Effector memory CD8-positive, alpha-beta T cell (primary cell): ENCODE results near the gene LSM14B.
A peak's percentile ranks its signal among the peaks of the same experiment; 100 is the strongest.

ENCODE experiments used
- ATAC-seq: fragments of 150-1000 bp; cut with Tn5 transposase; replicated peaks from 2 replicates; pipeline ENCODE4 v1.10.0; 2021; ENCODE audit warnings: mild to moderate bottlenecking, moderate library complexity
- DNase-seq, 3 experiments: peaks; one replicate each; pipeline ENCODE4 v3.0.0; 2021
- H3K27ac Mint-ChIP-seq, 2 donors: one replicate each; pipeline ENCODE4 v1.8.0; 2022; ENCODE audit warnings: mild to moderate bottlenecking in 2 of 2, mixed read lengths in 2 of 2, moderate library complexity in 2 of 2
- H3K27me3 Mint-ChIP-seq, 2 donors: one replicate each; pipeline ENCODE4 v1.8.0; 2022; ENCODE audit warnings: mixed read lengths in 2 of 2
- H3K36me3 Mint-ChIP-seq: one replicate; pipeline ENCODE4 v1.8.0; 2022; ENCODE audit warnings: mild to moderate bottlenecking, moderate library complexity, mixed read lengths; ENCODE audit not compliant: insufficient read depth
- H3K4me1 Mint-ChIP-seq, 2 donors: one replicate each; pipeline ENCODE4 v1.8.0; 2022; ENCODE audit warnings: low read depth in 2 of 2, mixed read lengths in 2 of 2
- H3K4me3 Mint-ChIP-seq, 2 donors: one replicate each; pipeline ENCODE4 v1.8.0; 2022; ENCODE audit warnings: mild to moderate bottlenecking in 2 of 2, mixed read lengths in 2 of 2, moderate library complexity in 2 of 2
- H3K9me3 Mint-ChIP-seq, 2 donors: one replicate each; pipeline ENCODE4 v1.8.0; 2022; ENCODE audit warnings: mixed read lengths in 2 of 2

LSM14B gene

GRCh38 chr20:62131560-62132320 lies 9.5 kb downstream of the LSM14B start:
- ATAC-seq: no peak
- Mint-ChIP-seq H3K9me3 (no peaks in the 10 kb centered on the region), H3K27me3 (no peaks in the 10 kb centered on the region), H3K36me3 (peaks cover 66% of the 10 kb centered on the region), H3K4me1 (peaks cover 19 to 23% of the 10 kb centered on the region in 2 donors), H3K27ac (peak overlapping the region; percentile 84 to 89), H3K4me3 (peak overlapping the region; percentile 43 to 46)
- DNase-seq: no peak

GRCh38 chr20:62132421-62132820 lies 10.1 kb downstream of the LSM14B start:
- no peaks in the 10 kb centered on the region for H3K27me3 Mint-ChIP-seq
- H3K9me3 Mint-ChIP-seq: no peaks in the 10 kb centered on the region
- ATAC-seq: no peak
- peaks cover 21 to 23% of the 10 kb centered on the region in 2 donors for H3K4me1 Mint-ChIP-seq
- peaks cover 72% of the 10 kb centered on the region for H3K36me3 Mint-ChIP-seq
- peak overlapping the region; percentile 84 to 89 for H3K27ac Mint-ChIP-seq
- DNase-seq: no peak
- H3K4me3 Mint-ChIP-seq: peak overlapping the region; percentile 43 to 46

- H3K4me3 Mint-ChIP-seq: peak overlapping the region in 1 of 2 donors; percentile 34
- peak overlapping the region; percentile 84 to 89 for H3K27ac Mint-ChIP-seq
- H3K9me3 Mint-ChIP-seq: no peaks in the 10 kb centered on the region
Observed at GRCh38 chr20:62133051-62133845, 11.0 kb downstream of the LSM14B start.

GRCh38 chr20:62133864-62134263 lies 11.6 kb downstream of the LSM14B start:
- peaks cover 19 to 25% of the 10 kb centered on the region in 2 donors for H3K4me1 Mint-ChIP-seq
- peak overlapping the region in 1 of 2 donors; percentile 23 for H3K4me3 Mint-ChIP-seq
- H3K27ac Mint-ChIP-seq: peak overlapping the region; percentile 84 to 89
- H3K36me3 Mint-ChIP-seq: peaks cover 77% of the 10 kb centered on the region
- H3K27me3 Mint-ChIP-seq: no peaks in the 10 kb centered on the region
- ATAC-seq: no peak
- no peaks in the 10 kb centered on the region for H3K9me3 Mint-ChIP-seq
- no peak for DNase-seq

More at GRCh38 chr20:62133051-62133845, 11.0 kb downstream of the LSM14B start:
- DNase-seq (no peak), ATAC-seq (no peak)
- H3K4me1 Mint-ChIP-seq: peaks cover 21 to 24% of the 10 kb centered on the region in 2 donors
- H3K27me3 Mint-ChIP-seq: no peaks in the 10 kb centered on the region
- peaks cover 77% of the 10 kb centered on the region for H3K36me3 Mint-ChIP-seq

- Mint-ChIP-seq H3K27me3 (no peaks in the 10 kb centered on the region), H3K36me3 (peaks cover 87% of the 10 kb centered on the region), H3K4me3 (no peak overlapping the region), H3K4me1 (peaks cover 19 to 25% of the 10 kb centered on the region in 2 donors), H3K9me3 (no peaks in the 10 kb centered on the region), H3K27ac (peak overlapping the region; percentile 84 to 89)
- ATAC-seq (no peak), DNase-seq (no peak)
Observed at GRCh38 chr20:62134735-62135231, 12.5 kb downstream of the LSM14B start.

GRCh38 chr20:62135573-62136266 lies 13.4 kb downstream of the LSM14B start:
- H3K4me3 Mint-ChIP-seq: no peak overlapping the region
- DNase-seq (no peak), ATAC-seq (no peak)
- no peaks in the 10 kb centered on the region for H3K27me3 Mint-ChIP-seq
- H3K36me3 Mint-ChIP-seq: peaks cover 87% of the 10 kb centered on the region
- peak overlapping the region in 1 of 2 donors; percentile 84 for H3K27ac Mint-ChIP-seq
- peaks cover 25 to 31% of the 10 kb centered on the region in 2 donors for H3K4me1 Mint-ChIP-seq
- H3K9me3 Mint-ChIP-seq: no peaks in the 10 kb centered on the region

- H3K4me3 Mint-ChIP-seq: no peak overlapping the region
- peak overlapping the region; percentile 35 to 78 for H3K27ac Mint-ChIP-seq
- ATAC-seq (peak; percentile 62), DNase-seq (peak; percentile 70 to 73 (median 72))
- no peaks in the 10 kb centered on the region for H3K27me3 Mint-ChIP-seq
- peaks cover 91% of the 10 kb centered on the region for H3K36me3 Mint-ChIP-seq
- peaks cover 32 to 38% of the 10 kb centered on the region in 2 donors for H3K4me1 Mint-ChIP-seq
- H3K9me3 Mint-ChIP-seq: no peaks in the 10 kb centered on the region
Observed at GRCh38 chr20:62136283-62137091, 14.2 kb downstream of the LSM14B start.

- Mint-ChIP-seq H3K27me3 (no peaks in the 10 kb centered on the region), H3K4me1 (peaks cover 36 to 40% of the 10 kb centered on the region in 2 donors), H3K27ac (peak overlapping the region; percentile 35 to 78), H3K4me3 (no peak overlapping the region), H3K9me3 (no peaks in the 10 kb centered on the region), H3K36me3 (peaks cover 92% of the 10 kb centered on the region)
- DNase-seq (no peak), ATAC-seq (no peak)
Observed at GRCh38 chr20:62137092-62137384, 14.8 kb downstream of the LSM14B start.

- H3K36me3 Mint-ChIP-seq: peaks cover 93% of the 10 kb centered on the region
- no peak for DNase-seq
- H3K27me3 Mint-ChIP-seq: no peaks in the 10 kb centered on the region
- H3K9me3 Mint-ChIP-seq: no peaks in the 10 kb centered on the region
- no peak for ATAC-seq
- no peak overlapping the region for H3K4me3 Mint-ChIP-seq
- H3K4me1 Mint-ChIP-seq: peaks cover 34 to 38% of the 10 kb centered on the region in 2 donors
- H3K27ac Mint-ChIP-seq: peak overlapping the region; percentile 35 to 78
Observed at GRCh38 chr20:62137478-62138203, 15.4 kb downstream of the LSM14B start.

GRCh38 chr20:62138204-62138543 lies 15.9 kb downstream of the LSM14B start:
- H3K9me3 Mint-ChIP-seq: no peaks in the 10 kb centered on the region
- peak overlapping the region; percentile 35 to 78 for H3K27ac Mint-ChIP-seq
- ATAC-seq (no peak), DNase-seq (no peak)
- H3K4me3 Mint-ChIP-seq: no peak overlapping the region
- no peaks in the 10 kb centered on the region for H3K27me3 Mint-ChIP-seq
- H3K36me3 Mint-ChIP-seq: peaks cover 87% of the 10 kb centered on the region
- H3K4me1 Mint-ChIP-seq: peaks cover 34 to 36% of the 10 kb centered on the region in 2 donors

- no peak for ATAC-seq
- H3K36me3 Mint-ChIP-seq: peaks cover 86% of the 10 kb centered on the region
- H3K4me1 Mint-ChIP-seq: peaks cover 34 to 35% of the 10 kb centered on the region in 2 donors
- no peak for DNase-seq
- H3K9me3 Mint-ChIP-seq: no peaks in the 10 kb centered on the region
- peak overlapping the region in 1 of 2 donors; percentile 78 for H3K27ac Mint-ChIP-seq
- no peak overlapping the region for H3K4me3 Mint-ChIP-seq
- no peaks in the 10 kb centered on the region for H3K27me3 Mint-ChIP-seq
Observed at GRCh38 chr20:62138912-62139311, 16.6 kb downstream of the LSM14B start.

- ATAC-seq (no peak), DNase-seq (no peak)
- Mint-ChIP-seq H3K9me3 (no peaks in the 10 kb centered on the region), H3K27me3 (no peaks in the 10 kb centered on the region), H3K4me3 (no peak overlapping the region), H3K36me3 (peaks cover 79% of the 10 kb centered on the region), H3K4me1 (peaks cover 35 to 38% of the 10 kb centered on the region in 2 donors), H3K27ac (peak overlapping the region in 1 of 2 donors; percentile 93)
Observed at GRCh38 chr20:62139636-62140035, 17.4 kb downstream of the LSM14B start.
